K562 (cell line): Measurements from ENCODE around the gene AFG1L. TPM values are rescaled to one million over a fixed set of nuclear protein-coding genes. Genes with fewer than 3 reads are reported as not detected.

Source experiments
- ATAC-seq: fragments of 200-7000 bp; cut with Tn5 transposase; 3 replicates; pipeline ENCODE4 v1.9.1; 2020; ENCODE audit warnings: moderate library complexity
- BruUV-seq: library from RNA; stranded (reverse); fragments of 400-500 nt; replicated peaks from 2 replicates; lab custom pipeline; 2021; lab: Mats Ljungman, UMichigan
- CTCF ChIA-PET: fragments of 300-600 bp; formaldehyde crosslinking; extraction: SDS; loops from one replicate; lab custom pipeline; 2021; ENCODE audit warnings: low intra/inter-chr PET ratio; lab: Yijun Ruan, JAX
- POLR2A ChIA-PET: fragments of 300-600, 350-650 bp; sonication (Branson Sonifier 250); formaldehyde crosslinking; extraction: SDS; loops from one replicate; lab custom pipeline; 2021; ENCODE audit warnings: antibody characterized with exemption, inconsistent platforms; lab: Yijun Ruan, JAX
- DNase-seq, 4 experiments: peaks; one replicate each; pipeline versions ENCODE4 v3.0.0 to v3.0.0-alpha.2; 2011 to 2018; ENCODE audit warnings: low spot score in 3 of 4, mixed read lengths in 3 of 4; ENCODE audit errors: extremely low read depth in 1 of 4
- FAIRE-seq: peaks from 2 replicates; lab custom pipeline; 2011; peaks lifted over from hg19 to GRCh38; lab: Jason Lieb, UNC
- H2AFZ ChIP-seq: 2 replicates; pipeline ENCODE4 v1.6.0; 2011; ENCODE audit warnings: low read depth, low read length, control low read depth, inconsistent platforms
- H3K27ac ChIP-seq: fragments of 200-600 bp; 3 replicates; pipeline ENCODE4 v1.8.0; 2011; ENCODE audit warnings: low read depth, mild to moderate bottlenecking, control low read depth, inconsistent platforms, low read length, moderate library complexity, mixed read lengths; ENCODE audit errors: extremely low read depth
- H3K27me3 ChIP-seq, 2 experiments: fragments of 300-600 bp in 1 of 2; 2 replicates in 1 of 2; 3 replicates in 1 of 2; pipeline versions ENCODE4 v1.6.0 to v1.8.0; 2011; ENCODE audit warnings: inconsistent platforms in 2 of 2, low read length in 2 of 2, mild to moderate bottlenecking in 1 of 2, mixed read lengths in 1 of 2, moderate library complexity in 1 of 2; ENCODE audit not compliant: control insufficient read depth in 2 of 2, insufficient read depth in 2 of 2
- H3K36me3 ChIP-seq: fragments of 300-600 bp; 3 replicates; pipeline ENCODE4 v1.8.0; 2011; ENCODE audit warnings: mild to moderate bottlenecking, low read length, inconsistent platforms; ENCODE audit not compliant: control insufficient read depth, insufficient read depth
- H3K4me1 ChIP-seq, 2 experiments: fragments of 200-600 bp in 1 of 2; replicated peaks in 1 of 2; 2 replicates in 1 of 2; 3 replicates in 1 of 2; pipeline versions ENCODE4 v1.5.1 to v1.8.0; 2011; ENCODE audit warnings: inconsistent platforms in 2 of 2, low read length in 2 of 2, mild to moderate bottlenecking in 1 of 2, mixed read lengths in 1 of 2, moderate library complexity in 1 of 2; ENCODE audit not compliant: control insufficient read depth in 2 of 2, insufficient read depth in 2 of 2
- H3K4me2 ChIP-seq: 2 replicates; pipeline ENCODE4 v1.6.1; 2011; ENCODE audit warnings: low read length, control low read depth, inconsistent platforms, mixed read lengths; ENCODE audit not compliant: insufficient read depth
- H3K4me3 ChIP-seq: fragments of 200-600 bp; sonication (generic), shearing (Covaris generic); 2 replicates; pipeline ENCODE4 v1.5.1; 2016; ENCODE audit warnings: control low read depth, inconsistent platforms
- H3K79me2 ChIP-seq: fragments of 200-600 bp; 3 replicates; pipeline ENCODE4 v1.8.0; 2011; ENCODE audit warnings: low read length, inconsistent platforms; ENCODE audit not compliant: control insufficient read depth, insufficient read depth
- H3K9ac ChIP-seq, 2 experiments: 2 replicates each; pipeline versions ENCODE4 v1.6.0 to v1.6.1; 2011; ENCODE audit warnings: low read depth in 2 of 2, low read length in 2 of 2, control low read depth in 1 of 2, inconsistent platforms in 1 of 2, mild to moderate bottlenecking in 1 of 2, mixed read lengths in 1 of 2; ENCODE audit not compliant: insufficient read depth in 1 of 2
- H3K9me1 ChIP-seq: one replicate; pipeline ENCODE4 v1.6.0; 2011; ENCODE audit warnings: inconsistent platforms, mild to moderate bottlenecking, low read length, moderate library complexity; ENCODE audit not compliant: control insufficient read depth, insufficient read depth
- H3K9me3 ChIP-seq: replicated peaks from 2 replicates; pipeline ENCODE4 v1.5.1; 2011; ENCODE audit warnings: low read depth, low read length, inconsistent platforms; ENCODE audit not compliant: control insufficient read depth, insufficient read depth
- H4K20me1 ChIP-seq: replicated peaks from 2 replicates; pipeline ENCODE4 v1.6.1; 2011; ENCODE audit warnings: low read length, inconsistent platforms, mixed read lengths; ENCODE audit not compliant: control insufficient read depth, insufficient read depth
- ETS2 ChIP-seq: IDR thresholded peaks from 2 replicates; pipeline ENCODE4 v1.6.1; 2016; ENCODE audit warnings: borderline replicate concordance, missing genetic modification characterization, mild to moderate bottlenecking, moderate library complexity, missing compliant biosample characterization; ENCODE audit not compliant: poor library complexity, severe bottlenecking
- HDAC1 ChIP-seq, 2 experiments: fragments of 450-650 bp; IDR thresholded peaks; 2 replicates each; pipeline ENCODE4 v1.6.1; 2016 to 2017; ENCODE audit warnings: inconsistent platforms in 1 of 2, mild to moderate bottlenecking in 1 of 2, moderate library complexity in 1 of 2
- HINFP ChIP-seq: fragments of 450-650 bp; conservative IDR thresholded peaks from 2 replicates; pipeline ENCODE4 v1.6.1; 2016; ENCODE audit warnings: missing genetic modification characterization, low read depth, mild to moderate bottlenecking, control low read depth, missing compliant biosample characterization
- TAF1 ChIP-seq: IDR thresholded peaks from 2 replicates; pipeline ENCODE4 v1.6.1; 2011; ENCODE audit warnings: mild to moderate bottlenecking, low read length, moderate library complexity; ENCODE audit not compliant: insufficient read depth, control insufficient read depth, severe bottlenecking; ENCODE audit errors: extremely low read depth
- TRIM28 ChIP-seq: fragments of 450-650 bp; IDR thresholded peaks from 2 replicates; pipeline ENCODE4 v1.6.1; 2017
- ZNF316 ChIP-seq: fragments of 450-650 bp; IDR thresholded peaks from 2 replicates; pipeline ENCODE4 v1.6.1; 2016
- WGBS: fragments of 100-300 bp; shearing (Covaris generic); methylation state at CpG from one replicate; pipeline ENCODE4 v1.1.6; 2016; ENCODE audit warnings: low coverage, mixed read lengths; ENCODE audit not compliant: insufficient coverage; ENCODE audit errors: missing lambda C conversion rate; 5-methylcytosine and 5-hydroxymethylcytosine counted together
- in situ Hi-C: fragments of 300-500 bp; cut with MboI; formaldehyde crosslinking; loops from 4 replicates; pipeline ENCODE4 v1.15.0; 2018; ENCODE audit warnings: inconsistent platforms, mixed read lengths
- intact Hi-C: fragments of 100-400 bp; cut with micrococcal nuclease; formaldehyde crosslinking; loops from 2 replicates; pipeline ENCODE4 v1.14.2; 2022
- polyA plus RNA-seq, 8 experiments: library from polyadenylated mRNA; depleted of rRNA in 4 of 8; stranded (reverse) in 5 of 8; unstranded in 3 of 8; fragments of >200 nt; fragmentation: Nextera tagmentation in 2 of 8; fragmentation: Illumina TruSeq in 1 of 8; extraction: Ambion mirVana in 2 of 8; extraction: Trizol in 1 of 8; gene quantifications; 2 replicates each; pipeline versions ENCODE4 v1.2.1 to v1.2.3, GENCODE V29; 2011 to 2014; ENCODE audit warnings: inconsistent platforms in 1 of 8, missing spikeins in 1 of 8
- total RNA-seq, 7 experiments: library from RNA; depleted of rRNA in 6 of 7; stranded (reverse); fragments of >200 nt in 6 of 7; fragmentation: Illumina TruSeq in 2 of 7; extraction: Trizol in 2 of 7; gene quantifications; 2 replicates each; pipeline versions ENCODE4 v1.2.1 to v1.2.3, GENCODE V29; 2011 to 2021; ENCODE audit warnings: low replicate concordance in 1 of 7

AFG1L gene
- total and polyA plus RNA-seq, 9 of the 15 experiments (the other 6 are each of a cell fraction or from before 2014, with no cell fraction given) = 2.2 to 15.5 (median 5.8) TPM

GRCh38 chr6:108544606-108545005 lies 249.8 kb downstream of the AFG1L start (continued):
- TF ChIP-seq HINFP (no peak), TAF1 (no peak)
- TF ChIP-seq, all 486 proteins: peak for 0

GRCh38 chr6:108546079-108547049 lies 251.5 kb downstream of the AFG1L start:
- WGBS = 21% methylated on average over 6 of the region's 6 CpGs
- FAIRE-seq = no peak
- TF ChIP-seq TRIM28 = peak; percentile 61; the same call in 1 of the 2 replicates
- TF ChIP-seq HDAC1 (IDR thresholded peaks at IDR 0.05) = no peak
- peak; percentile 80 for TF ChIP-seq ZNF316
- no peak for TF ChIP-seq ETS2 (tag)
- no peaks in the 10 kb centered on the region for H3K9me3 ChIP-seq
- H4K20me1 ChIP-seq = no peaks in the 10 kb centered on the region
- BruUV-seq = no TSS peak
- POLR2A ChIA-PET = interaction anchor here (0.7 to 4.1 kb wide), 2 partner anchors 11 to 1421 kb away, joined by 4 to 17 read pairs; no protein-coding TSS in a partner anchor
- intact Hi-C loops = loop anchor here (10.0 kb wide), 2 partner anchors 638 to 838 kb away; partner anchors contain the start of gene CD164
- in situ Hi-C loops = loop anchor here (5.0 kb wide), 2 partner anchors 236 to 521 kb away; no protein-coding TSS in a partner anchor
- H3K4me3 ChIP-seq = no peak overlapping the region
- no peaks in the 10 kb centered on the region for H3K9me1 ChIP-seq
- no peak overlapping the region for H3K4me2 ChIP-seq
- DNase-seq = no peak
- no peaks in the 10 kb centered on the region for H3K36me3 ChIP-seq
- H3K27ac ChIP-seq = no peak overlapping the region
- no peaks in the 10 kb centered on the region for H3K27me3 ChIP-seq
- no peaks in the 10 kb centered on the region for H3K79me2 ChIP-seq
- CTCF ChIA-PET = interaction anchor here (0.6 kb wide), 1 partner anchor 1979 kb away, joined by 3 read pairs; no protein-coding TSS in a partner anchor
- H3K4me1 ChIP-seq = no peaks in the 10 kb centered on the region
- no peak overlapping the region for H2AFZ ChIP-seq
- H3K9ac ChIP-seq = no peak overlapping the region
- no peak for ATAC-seq
